ENCODE results near the gene MYRFL.

Gene MYRFL

DNA sequence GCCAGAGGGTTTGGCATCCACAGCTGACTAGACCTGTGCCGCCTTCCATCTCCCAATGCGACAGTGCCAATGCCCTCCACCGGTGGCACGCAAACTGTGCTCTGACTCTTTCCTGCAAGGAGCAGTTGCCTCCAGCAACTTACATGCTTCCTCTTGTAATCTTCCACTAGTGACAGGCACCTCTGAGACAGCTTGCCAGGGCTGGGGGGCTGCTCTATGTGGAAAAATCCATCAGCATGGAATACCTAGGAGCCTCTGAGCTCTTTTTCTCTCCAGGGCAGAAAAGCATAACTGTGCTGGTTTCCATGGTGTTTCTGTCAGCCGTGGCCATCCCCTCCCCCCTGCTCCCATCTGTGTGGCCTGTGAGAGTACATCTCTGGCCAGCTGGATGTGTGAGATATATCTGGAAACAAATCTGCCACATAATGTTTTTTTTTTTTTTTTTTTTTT, 110.6 kb downstream of the MYRFL start:
- no peak for TF ChIP-seq CTCF (IDR thresholded peaks at IDR 0.05; ENCODE audit: unreplicated experiment in 3 of 3)
- Mint-ChIP-seq H3K27ac (peak overlapping the region in 2 of 3 experiments; percentile 61 to 78), H3K27me3 (ENCODE audit: low read depth) (peaks cover 4% of the 10 kb centered on the region), H3K4me1 (peaks cover 10% of the 10 kb centered on the region), H3K9me3 (peaks cover 9% of the 10 kb centered on the region), H3K4me3 (no peak overlapping the region), H3K36me3 (ENCODE audit: low read depth) (peaks cover 7% of the 10 kb centered on the region)

DNA sequence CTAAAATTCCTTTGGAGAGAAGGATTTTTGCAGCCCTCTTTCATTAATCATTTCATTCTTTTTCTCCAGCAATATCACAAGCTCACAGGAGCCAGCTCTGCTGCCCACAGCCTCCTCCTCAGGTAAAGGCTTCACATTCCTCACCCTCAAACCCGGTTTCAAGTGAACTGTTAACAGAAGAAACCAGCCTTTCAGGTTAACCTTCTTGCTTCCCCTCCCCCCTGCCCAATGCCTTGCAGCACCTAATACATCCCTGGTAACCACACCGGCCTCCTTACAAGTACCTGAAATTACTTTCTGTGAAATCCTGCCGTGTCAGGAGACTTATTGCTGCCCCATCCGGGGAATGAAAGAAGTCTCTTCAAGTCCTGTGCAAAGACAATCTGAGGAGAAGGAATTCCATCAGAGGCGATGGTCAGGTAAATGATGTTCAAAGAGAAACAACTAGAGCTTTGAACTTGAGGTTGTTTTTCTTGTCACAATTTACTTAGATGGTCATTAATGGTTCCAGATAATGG, 111.2 kb downstream of the MYRFL start:
- Mint-ChIP-seq H3K27me3 (ENCODE audit: low read depth) (peaks cover 4% of the 10 kb centered on the region), H3K4me1 (peaks cover 10% of the 10 kb centered on the region), H3K27ac (peak overlapping the region in 2 of 3 experiments; percentile 61 to 78), H3K4me3 (peak overlapping the region in 1 of 3 experiments; percentile 12), H3K36me3 (ENCODE audit: low read depth) (peaks cover 7% of the 10 kb centered on the region), H3K9me3 (peaks cover 9% of the 10 kb centered on the region)
- TF ChIP-seq CTCF (IDR thresholded peaks at IDR 0.05; ENCODE audit: unreplicated experiment in 3 of 3) = no peak

- Mint-ChIP-seq H3K36me3 (ENCODE audit: low read depth) (peaks cover 7% of the 10 kb centered on the region), H3K4me1 (peaks cover 10% of the 10 kb centered on the region), H3K4me3 (no peak overlapping the region), H3K27ac (no peak overlapping the region), H3K27me3 (ENCODE audit: low read depth) (peaks cover 4% of the 10 kb centered on the region), H3K9me3 (peaks cover 9% of the 10 kb centered on the region)
- TF ChIP-seq CTCF (IDR thresholded peaks at IDR 0.05; ENCODE audit: unreplicated experiment in 3 of 3) = no peak
These were observed 111.7 kb downstream of the MYRFL start for GRCh38 chr12:69936766-69937165.

- TF ChIP-seq CTCF (IDR thresholded peaks at IDR 0.05; ENCODE audit: unreplicated experiment in 3 of 3) = no peak
- H3K36me3 Mint-ChIP-seq (ENCODE audit: low read depth) = peaks cover 3% of the 10 kb centered on the region
- peaks cover 4% of the 10 kb centered on the region for H3K27me3 Mint-ChIP-seq (ENCODE audit: low read depth)
- H3K4me1 Mint-ChIP-seq = peaks cover 19% of the 10 kb centered on the region
- H3K9me3 Mint-ChIP-seq = peaks cover 6% of the 10 kb centered on the region
- no peak overlapping the region for H3K4me3 Mint-ChIP-seq
- H3K27ac Mint-ChIP-seq = peak overlapping the region in 1 of 3 experiments; percentile 35
These were observed 122.1 kb downstream of the MYRFL start for GRCh38 chr12:69947123-69947522.

DNA sequence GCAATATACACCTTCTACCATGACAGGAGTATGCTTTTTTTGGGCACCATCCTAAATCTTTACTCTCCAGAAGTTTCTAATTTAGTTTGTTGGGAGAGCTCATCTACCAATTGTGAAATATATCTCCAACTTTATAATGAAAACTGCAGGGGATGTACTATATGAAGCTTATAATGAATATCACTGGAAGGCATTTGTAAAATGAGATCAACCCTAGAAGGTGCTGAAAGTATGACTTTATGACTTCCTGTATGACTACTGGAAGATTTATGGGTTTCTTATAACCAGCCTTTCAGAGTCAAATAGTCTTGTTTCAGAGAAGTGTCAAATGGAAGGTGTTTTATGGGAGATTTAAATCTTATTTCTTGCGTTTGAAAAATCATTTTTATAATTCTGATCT, 122.9 kb downstream of the MYRFL start:
- Mint-ChIP-seq H3K9me3 (peaks cover 10% of the 10 kb centered on the region), H3K27me3 (ENCODE audit: low read depth) (peaks cover 4% of the 10 kb centered on the region), H3K4me1 (peaks cover 19% of the 10 kb centered on the region), H3K36me3 (ENCODE audit: low read depth) (peaks cover 3% of the 10 kb centered on the region), H3K27ac (peak overlapping the region; percentile 35 to 69 (median 47)), H3K4me3 (no peak overlapping the region)
- TF ChIP-seq CTCF (IDR thresholded peaks at IDR 0.05; ENCODE audit: unreplicated experiment in 3 of 3) = no peak

DNA sequence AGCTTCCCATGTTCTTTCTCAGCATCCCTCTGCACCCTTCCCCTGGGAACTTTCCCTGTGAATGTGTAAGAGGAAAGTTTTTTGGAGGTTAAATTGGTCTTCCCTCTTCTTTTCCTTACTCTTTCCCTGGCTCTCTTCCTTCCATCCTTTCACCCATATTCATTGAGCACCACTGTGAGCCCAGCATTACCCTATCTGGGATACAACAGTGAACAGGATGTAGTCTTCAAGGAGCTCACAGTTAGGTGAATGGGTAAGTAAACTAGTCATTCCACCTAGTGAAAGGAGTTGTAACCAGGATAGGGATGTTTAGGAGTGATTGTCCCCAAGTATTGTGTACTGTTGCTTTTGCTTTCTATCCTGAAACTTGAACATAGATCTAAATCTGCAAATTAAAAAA, 123.8 kb downstream of the MYRFL start:
- peaks cover 10% of the 10 kb centered on the region for H3K9me3 Mint-ChIP-seq
- TF ChIP-seq CTCF (IDR thresholded peaks at IDR 0.05; ENCODE audit: unreplicated experiment in 3 of 3) = no peak
- H3K36me3 Mint-ChIP-seq (ENCODE audit: low read depth) = peaks cover 3% of the 10 kb centered on the region
- H3K4me3 Mint-ChIP-seq = no peak overlapping the region
- peak overlapping the region; percentile 6 to 47 (median 14) for H3K27ac Mint-ChIP-seq
- peaks cover 4% of the 10 kb centered on the region for H3K27me3 Mint-ChIP-seq (ENCODE audit: low read depth)
- peaks cover 19% of the 10 kb centered on the region for H3K4me1 Mint-ChIP-seq
